Left lobe of liver (tissue), 2 donors: Measurements from ENCODE around the gene KRT73. TPM values are rescaled to one million over a fixed set of nuclear protein-coding genes. Genes with fewer than 3 reads are reported as not detected.

Source experiments
- ATAC-seq: fragments of 200-7000 bp; cut with Tn5 transposase; one replicate; pipeline ENCODE4 v1.9.1; 2020; ENCODE audit warnings: mild to moderate bottlenecking, moderate library complexity
- DNase-seq: peaks from one replicate; pipeline ENCODE4 v3.0.0-alpha.2; 2020; ENCODE audit warnings: low spot score
- total RNA-seq: library from RNA; stranded (reverse); gene quantifications from one replicate; pipeline ENCODE4 v1.2.1, GENCODE V29; 2021
- donor health status: DM: no; HTN: no; CAD: no; lungs with moderate emphysema.
- donor health status: DM: no; HTN: yes; CAD: no.

Gene KRT73
- total RNA-seq, 1 donor from 2014 or later = not detected

- peak; percentile 11 for DNase-seq
Observed at GRCh38 chr12:52627395-52628110, 9.2 kb upstream of the KRT73 start.

DNA sequence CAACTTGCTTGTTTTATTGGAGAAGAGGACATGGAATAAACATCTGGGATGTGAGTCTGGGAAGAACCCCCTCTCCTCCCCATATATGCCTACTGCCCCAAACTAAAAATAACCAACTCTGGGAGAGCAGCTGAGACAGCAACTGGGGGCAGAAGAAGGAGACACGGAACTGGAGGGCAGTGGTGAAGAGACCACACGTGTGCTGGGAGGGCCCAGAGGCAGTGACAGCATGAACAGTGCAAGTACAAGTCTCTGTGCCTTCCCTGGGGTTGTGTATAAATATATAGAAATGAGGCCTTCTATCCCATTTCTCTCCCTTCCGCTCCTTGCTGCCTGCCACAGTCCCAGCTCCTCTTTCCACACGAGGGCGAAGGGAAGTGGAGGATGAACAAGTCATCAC lies 4.0 kb upstream of the KRT73 start:
- DNase-seq (peak; percentile 10), ATAC-seq (no peak)

More at GRCh38 chr12:52627395-52628110, 9.2 kb upstream of the KRT73 start:
- no peak for ATAC-seq

GRCh38 chr12:52618866-52619265 lies 507 bp upstream of the KRT73 start:
- ATAC-seq = no peak
- no peak for DNase-seq

- no peak for ATAC-seq
- DNase-seq = no peak
Observed at GRCh38 chr12:52617403-52617785, 965 bp downstream of the KRT73 start.

GRCh38 chr12:52616680-52617402 lies 1.5 kb downstream of the KRT73 start:
- no peak for ATAC-seq
- no peak for DNase-seq

- ATAC-seq = no peak
- DNase-seq = no peak
Observed at GRCh38 chr12:52615912-52616311, 2.4 kb downstream of the KRT73 start.

DNA sequence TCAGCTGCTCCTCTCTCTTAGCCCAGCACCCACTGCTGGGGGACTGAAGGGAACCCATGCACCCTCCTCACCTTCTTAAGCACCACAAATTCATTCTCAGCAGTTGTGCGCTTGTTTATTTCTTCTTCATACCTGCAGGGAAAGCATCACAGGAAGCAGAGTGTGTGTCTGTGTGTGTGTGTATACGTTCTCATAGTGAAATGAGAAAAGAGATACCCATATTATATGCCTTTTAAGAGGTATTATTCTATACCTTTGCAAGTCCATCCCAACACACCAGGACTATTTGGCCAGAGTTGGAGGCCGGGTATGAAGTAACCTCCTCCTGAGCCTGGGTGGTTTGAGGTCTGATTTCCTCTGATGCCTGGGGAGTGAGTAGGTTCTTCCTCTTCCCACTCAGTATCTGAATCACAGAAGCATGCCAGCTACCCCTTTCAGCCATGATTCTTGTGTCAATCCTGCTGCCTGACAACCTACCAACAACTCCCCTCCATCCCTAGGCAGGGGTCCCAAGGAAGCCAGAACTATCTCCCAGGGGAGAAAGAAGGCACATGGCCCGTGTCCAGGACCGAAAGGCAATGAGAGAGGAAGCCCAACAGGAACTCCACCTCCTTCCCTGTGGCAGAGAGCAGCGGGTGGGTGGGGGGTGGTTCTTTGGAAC lies 3.0 kb downstream of the KRT73 start:
- ATAC-seq (no peak), DNase-seq (no peak)

DNA sequence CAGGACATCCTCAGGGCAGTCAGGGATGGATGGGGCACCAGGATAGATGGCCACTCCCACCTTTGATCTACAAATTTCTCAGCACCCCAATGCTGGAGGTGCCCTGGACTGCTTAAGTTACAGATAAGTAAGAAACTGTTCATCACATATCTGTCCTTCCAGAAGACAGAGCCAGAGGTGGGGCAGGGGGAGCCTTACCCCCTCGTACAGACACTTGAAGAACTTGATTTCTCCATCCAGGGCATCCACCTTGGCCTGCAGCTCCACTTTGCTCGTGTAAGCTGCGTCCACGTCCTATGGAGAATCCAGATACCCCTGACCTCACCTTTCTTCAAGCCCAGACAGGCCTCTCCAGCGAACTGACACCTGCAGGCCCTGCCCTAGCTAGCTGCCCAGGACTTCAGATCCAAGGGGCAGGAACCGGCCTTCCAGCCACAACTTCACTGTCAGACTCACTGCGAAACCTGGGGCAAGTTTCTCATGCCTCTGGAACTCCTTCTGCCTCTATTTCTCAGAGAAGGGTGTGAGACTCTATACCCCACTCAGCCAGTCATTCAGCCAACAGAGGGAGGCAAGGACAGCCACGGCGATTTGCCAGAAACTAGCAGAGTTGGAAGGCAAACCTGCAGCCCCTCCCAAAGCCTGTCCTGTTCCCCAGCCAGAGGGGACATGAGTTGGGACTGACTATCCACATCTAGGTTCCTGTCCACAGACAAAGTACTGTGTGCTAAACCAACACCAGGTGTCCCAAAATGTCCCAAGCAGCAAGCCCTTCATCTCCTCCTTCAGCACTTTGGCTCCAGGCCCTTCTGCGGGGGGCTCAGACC lies 3.8 kb downstream of the KRT73 start:
- DNase-seq (no peak), ATAC-seq (no peak)

DNA sequence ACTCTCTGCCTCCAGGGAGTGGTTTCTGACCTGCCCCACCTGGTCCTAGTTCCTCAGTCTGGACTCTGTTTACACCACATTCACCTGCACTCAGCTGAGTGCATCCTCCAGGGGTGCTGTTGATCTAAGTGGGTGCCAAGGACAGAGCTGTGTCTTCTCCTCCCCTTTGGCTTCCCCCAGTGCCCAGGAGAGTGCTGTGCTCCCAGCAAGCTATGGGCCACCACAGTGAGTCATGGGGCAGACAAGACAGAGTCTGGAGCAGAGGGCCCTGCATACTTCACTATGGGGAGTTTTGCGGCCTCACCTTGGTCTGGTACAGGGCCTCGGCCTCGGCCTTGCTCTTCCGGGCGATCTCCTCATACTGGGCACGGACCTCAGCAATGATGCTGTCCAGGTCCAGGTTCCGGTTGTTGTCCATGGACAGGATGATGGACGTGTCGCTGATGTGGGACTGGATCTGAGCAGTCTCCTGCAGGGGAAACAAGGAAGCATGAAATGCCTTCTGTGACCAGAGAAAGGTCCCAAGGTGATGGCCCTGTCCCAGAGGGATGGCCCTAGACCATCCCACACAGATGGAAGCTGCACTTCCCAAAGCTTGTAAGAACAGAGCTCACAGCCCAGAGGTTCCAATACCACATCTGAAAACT lies 4.9 kb downstream of the KRT73 start:
- DNase-seq (no peak), ATAC-seq (no peak)

DNA sequence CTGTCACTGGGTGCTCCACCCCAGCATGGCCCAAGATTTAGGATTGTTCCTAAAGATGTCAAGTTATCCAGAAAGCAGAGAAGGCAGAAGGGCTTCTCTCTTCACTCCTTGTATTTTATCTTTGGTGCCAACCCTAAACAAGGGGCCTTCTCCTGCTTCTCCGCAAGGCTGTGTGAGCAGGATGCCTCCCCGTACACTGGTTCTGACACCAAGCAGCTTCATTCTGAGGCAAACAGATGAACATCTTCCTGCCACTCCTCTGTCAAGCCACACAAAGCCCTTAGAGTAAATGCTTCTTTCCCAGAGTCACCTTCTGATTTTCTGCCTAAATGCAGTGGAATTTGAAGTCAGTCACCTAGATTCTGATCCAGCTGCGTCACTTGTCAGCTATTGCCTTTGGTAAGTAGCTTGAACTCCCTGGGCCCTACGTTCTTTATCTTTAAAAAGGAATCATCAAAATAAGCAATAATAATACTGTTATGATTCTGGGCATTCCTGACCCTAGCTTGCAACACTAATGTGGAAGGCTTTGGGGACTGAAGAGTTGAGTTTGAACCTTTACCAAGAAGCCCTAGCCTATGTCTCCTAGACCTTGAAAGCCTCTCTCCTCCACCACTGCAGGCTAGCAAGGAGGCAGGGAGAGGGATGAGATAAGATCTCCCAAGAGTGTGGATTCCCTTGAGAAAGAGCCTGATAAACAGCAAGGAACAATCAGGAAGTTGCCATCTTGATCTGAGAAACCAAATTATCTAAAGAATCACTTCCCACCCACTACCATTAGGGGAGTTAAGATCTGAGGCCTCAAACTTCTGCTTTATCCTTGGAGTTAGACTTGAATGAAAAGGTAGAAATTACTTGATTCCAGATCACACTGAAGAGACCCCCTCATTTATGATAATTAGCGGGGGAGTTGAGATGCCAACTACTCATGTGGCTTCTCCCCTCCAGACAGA lies 5.7 kb downstream of the KRT73 start:
- no peak for DNase-seq

DNA sequence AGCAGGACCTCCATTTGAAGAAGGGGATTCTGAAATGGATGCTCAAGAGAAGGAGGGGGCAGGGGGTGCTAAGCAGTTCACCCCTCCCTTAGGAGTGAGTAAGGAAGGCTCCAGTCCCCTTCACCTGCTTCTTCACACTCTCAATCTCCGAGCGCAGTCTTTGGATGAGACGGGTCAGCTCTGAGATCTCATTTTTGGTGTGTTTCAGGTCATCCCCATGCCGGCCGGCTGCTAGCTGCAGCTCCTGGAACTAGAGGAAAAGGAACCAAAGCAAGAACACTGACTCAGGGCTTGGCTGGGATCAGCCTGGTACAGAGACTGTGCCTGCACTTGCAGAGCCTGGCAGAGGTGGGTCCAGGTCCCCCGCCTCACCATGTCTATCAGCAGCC lies 7.3 kb downstream of the KRT73 start:
- ATAC-seq = no peak
- DNase-seq = no peak

More for the DNA sequence above, 5.7 kb downstream of the KRT73 start:
- no peak for ATAC-seq

DNA sequence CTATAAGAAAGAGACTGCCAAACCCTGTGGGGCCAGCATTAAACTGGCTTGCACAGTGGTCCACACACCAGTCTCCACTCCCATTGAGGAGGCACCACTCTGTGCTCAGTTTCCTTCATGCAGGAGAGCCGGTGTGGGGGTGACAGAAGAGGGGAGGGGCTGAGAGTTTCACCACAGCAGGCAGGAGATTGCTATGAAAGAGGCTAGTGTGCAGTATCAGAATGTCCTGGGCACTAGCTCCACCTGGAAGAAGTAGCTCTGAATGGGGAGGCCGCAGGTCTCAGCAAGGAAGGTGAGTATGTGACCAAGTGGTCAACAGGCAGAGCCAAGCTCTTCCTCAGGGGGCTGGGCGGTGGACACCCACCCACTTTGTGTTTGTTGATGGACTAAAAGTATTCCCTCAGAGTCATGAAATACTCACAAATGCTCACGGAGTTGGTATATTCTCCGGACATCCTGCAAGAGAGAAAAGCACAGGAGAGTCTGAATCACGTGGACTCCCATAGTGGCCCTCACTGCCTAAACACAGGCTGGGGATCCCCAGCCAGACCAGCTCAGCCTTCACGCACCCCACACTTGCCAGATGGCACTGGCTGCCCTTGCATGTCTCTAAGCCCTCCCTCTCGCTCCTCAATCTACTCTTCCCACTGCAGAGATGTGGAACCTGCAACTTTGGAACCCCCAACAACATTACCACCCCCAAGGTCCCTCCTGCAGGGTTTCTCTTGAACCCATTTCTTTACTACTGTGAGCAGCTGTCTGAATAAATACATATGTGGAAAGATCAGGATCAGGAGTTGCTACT lies 9.3 kb downstream of the KRT73 start:
- DNase-seq (no peak), ATAC-seq (no peak)

GRCh38 chr12:52608161-52608560 lies 10.2 kb downstream of the KRT73 start:
- no peak for ATAC-seq
- DNase-seq = no peak

DNA sequence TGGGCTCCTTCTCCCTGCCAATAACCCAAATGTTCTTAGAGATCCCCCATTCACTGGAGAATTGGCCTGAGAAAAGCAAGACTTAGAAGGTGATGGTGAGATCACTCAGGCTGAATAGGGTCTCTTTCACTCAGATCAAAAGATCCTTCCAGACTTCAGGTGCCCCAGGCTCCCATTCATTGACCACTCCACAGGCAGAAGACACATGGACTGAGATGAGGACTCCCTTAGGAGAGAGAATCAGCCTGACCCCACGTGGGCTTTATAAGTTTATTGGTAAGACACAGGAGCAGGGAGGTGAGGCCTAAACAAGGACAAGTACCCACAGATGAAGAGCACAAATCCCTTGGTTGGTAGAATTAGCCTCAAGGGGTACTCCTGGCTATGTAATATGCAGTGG lies 11.0 kb downstream of the KRT73 start:
- ATAC-seq = no peak
- no peak for DNase-seq

DNA sequence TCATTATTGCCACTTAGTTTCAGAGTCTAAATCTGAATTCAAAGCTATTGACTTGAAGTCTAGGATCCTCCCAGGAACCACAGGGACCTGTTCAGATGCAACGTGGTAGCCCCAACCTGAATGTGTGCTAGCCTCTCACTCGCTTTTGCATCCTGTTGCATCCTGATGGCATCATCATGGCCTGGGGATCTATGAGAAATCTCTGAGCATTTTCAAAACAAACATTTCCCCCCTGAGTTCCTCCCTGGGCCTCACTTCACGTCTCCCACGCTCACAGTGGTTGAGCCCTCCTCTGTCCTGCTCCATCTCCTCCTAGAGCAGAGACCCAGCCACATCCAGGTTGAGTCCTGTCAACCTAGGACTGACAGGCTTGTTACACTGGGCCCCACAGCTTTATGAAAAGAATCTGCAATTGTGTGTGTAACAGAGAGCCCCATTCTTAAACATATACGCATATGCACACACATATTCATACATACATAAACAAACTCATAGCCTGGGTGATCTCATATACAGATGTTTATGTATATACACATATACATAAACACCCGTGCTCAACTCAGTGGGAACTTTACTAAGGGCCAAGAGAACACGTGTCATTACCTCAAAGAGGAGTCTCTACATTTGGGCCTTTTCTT lies 11.7 kb downstream of the KRT73 start:
- no peak for DNase-seq
- no peak for ATAC-seq

- DNase-seq = no peak
- ATAC-seq = no peak
Observed at GRCh38 chr12:52606096-52606495, 12.3 kb downstream of the KRT73 start.

DNA sequence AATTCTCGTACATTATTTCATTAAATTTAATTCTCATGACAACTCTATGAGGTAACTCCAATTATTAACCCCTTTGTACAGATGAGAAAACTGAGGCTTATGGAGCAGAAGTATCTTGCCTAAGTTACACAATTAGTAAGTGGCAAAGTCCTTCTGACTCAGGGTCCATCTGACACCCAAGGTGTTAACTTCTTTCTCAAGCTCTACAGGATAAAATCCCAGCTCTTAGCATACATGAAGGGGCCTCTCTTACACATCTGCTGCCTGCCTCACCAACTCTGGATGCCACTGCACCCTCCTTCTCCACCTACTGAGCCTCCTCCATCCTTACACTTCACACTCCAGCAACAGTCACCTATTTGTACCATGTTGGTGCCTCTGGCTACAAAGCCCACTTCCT lies 12.8 kb downstream of the KRT73 start:
- ATAC-seq = no peak
- DNase-seq = no peak

- no peak for ATAC-seq
- DNase-seq = no peak
Observed at GRCh38 chr12:52604859-52605258, 13.5 kb downstream of the KRT73 start.
